Lower leg skin (tissue), 3 donors: Measurements from ENCODE around the gene CD46.

Source experiments
- POLR2A ChIP-seq, 2 donors: fragments of 450-650 bp; IDR thresholded peaks; one replicate each; pipeline ENCODE4 v1.6.1; 2016 to 2017; ENCODE audit warnings: antibody characterized with exemption in 2 of 2, mild to moderate bottlenecking in 1 of 2, moderate library complexity in 1 of 2
- TF ChIP-seq, protein P1 (sequence below), 3 donors: fragments of 450-650 bp; IDR thresholded peaks; one replicate each; pipeline ENCODE4 v1.5.1; 2016; ENCODE audit warnings: antibody characterized with exemption in 3 of 3, mild to moderate bottlenecking in 3 of 3, moderate library complexity in 2 of 3

DNA sequence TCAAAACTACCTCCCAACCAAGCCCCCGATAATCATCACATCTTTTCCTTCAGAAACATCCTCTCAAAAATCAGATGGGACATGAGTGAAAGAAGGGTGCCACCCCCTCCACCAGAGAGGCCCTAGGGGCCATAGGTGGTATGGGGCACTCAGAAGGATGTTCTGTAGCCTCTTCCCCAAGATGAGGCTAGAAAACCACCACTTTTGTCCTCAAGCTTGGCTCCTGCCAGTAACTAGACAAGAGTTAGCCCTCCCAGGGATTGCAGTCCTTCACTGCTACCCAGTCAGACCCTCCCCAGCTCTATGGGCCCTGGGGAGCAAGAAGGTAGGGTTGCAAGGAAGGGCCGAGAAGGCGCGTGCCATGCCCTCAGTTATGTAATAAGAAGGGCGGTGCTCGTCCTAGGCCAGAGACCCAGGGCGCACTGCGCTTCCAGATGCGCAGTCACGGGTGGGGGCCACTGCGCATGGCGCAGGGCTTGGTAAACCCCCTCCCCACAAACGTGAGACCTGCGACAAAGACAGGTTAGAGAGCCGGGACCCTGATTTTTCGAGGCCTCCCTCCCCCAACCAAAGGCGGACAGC lies 69.7 kb downstream of the CD46 start:
- TF ChIP-seq, protein P1, sequence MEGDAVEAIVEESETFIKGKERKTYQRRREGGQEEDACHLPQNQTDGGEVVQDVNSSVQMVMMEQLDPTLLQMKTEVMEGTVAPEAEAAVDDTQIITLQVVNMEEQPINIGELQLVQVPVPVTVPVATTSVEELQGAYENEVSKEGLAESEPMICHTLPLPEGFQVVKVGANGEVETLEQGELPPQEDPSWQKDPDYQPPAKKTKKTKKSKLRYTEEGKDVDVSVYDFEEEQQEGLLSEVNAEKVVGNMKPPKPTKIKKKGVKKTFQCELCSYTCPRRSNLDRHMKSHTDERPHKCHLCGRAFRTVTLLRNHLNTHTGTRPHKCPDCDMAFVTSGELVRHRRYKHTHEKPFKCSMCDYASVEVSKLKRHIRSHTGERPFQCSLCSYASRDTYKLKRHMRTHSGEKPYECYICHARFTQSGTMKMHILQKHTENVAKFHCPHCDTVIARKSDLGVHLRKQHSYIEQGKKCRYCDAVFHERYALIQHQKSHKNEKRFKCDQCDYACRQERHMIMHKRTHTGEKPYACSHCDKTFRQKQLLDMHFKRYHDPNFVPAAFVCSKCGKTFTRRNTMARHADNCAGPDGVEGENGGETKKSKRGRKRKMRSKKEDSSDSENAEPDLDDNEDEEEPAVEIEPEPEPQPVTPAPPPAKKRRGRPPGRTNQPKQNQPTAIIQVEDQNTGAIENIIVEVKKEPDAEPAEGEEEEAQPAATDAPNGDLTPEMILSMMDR (IDR thresholded peaks at IDR 0.05) = no peak
- no peak for TF ChIP-seq POLR2A (IDR thresholded peaks at IDR 0.05)
